ENCODE data around the gene TRIP4.

The TRIP4 gene

GRCh38 chr15:64443016-64443415, 55.4 kb downstream of the TRIP4 start:
- no peaks in the 10 kb centered on the region for H3F3A ChIP-seq (ENCODE audit: insufficient read depth, low read length)
- no peaks in the 10 kb centered on the region for H3K27me3 ChIP-seq (ENCODE audit: insufficient read depth, low read length)
- no peak overlapping the region for H3K4me2 ChIP-seq (ENCODE audit: low read length)
- H2AFZ ChIP-seq (ENCODE audit: low read length) = no peak overlapping the region
- H3K27ac ChIP-seq (ENCODE audit: low read depth, low read length, poor library complexity, severe bottlenecking) = no peak overlapping the region
- no peaks in the 10 kb centered on the region for H4K20me1 ChIP-seq (ENCODE audit: insufficient read depth, low read length)
- no peak overlapping the region for H3K9ac ChIP-seq (ENCODE audit: low read length)
- H3K4me1 ChIP-seq (ENCODE audit: insufficient read depth, low read length, severe bottlenecking) = peaks cover 14% of the 10 kb centered on the region
- no peaks in the 10 kb centered on the region for H3K79me2 ChIP-seq (ENCODE audit: insufficient read depth, low read length)
- no peaks in the 10 kb centered on the region for H3K9me3 ChIP-seq (ENCODE audit: low read length)
- peaks cover 9% of the 10 kb centered on the region; the same call in 1 of the 2 replicates for H3K36me3 ChIP-seq (ENCODE audit: insufficient read depth, low read length)
- no peaks in the 10 kb centered on the region for H3K9me2 ChIP-seq (ENCODE audit: low read depth, low read length)
- TF ChIP-seq EZH2 (IDR thresholded peaks at IDR 0.05; ENCODE audit: borderline replicate concordance, low read length) = no peak
- TF ChIP-seq CTCF (IDR thresholded peaks at IDR 0.05; ENCODE audit: low read length) = no peak
- no peak overlapping the region for H3K4me3 ChIP-seq (ENCODE audit: low read depth, low read length, poor library complexity, severe bottlenecking)

DNA sequence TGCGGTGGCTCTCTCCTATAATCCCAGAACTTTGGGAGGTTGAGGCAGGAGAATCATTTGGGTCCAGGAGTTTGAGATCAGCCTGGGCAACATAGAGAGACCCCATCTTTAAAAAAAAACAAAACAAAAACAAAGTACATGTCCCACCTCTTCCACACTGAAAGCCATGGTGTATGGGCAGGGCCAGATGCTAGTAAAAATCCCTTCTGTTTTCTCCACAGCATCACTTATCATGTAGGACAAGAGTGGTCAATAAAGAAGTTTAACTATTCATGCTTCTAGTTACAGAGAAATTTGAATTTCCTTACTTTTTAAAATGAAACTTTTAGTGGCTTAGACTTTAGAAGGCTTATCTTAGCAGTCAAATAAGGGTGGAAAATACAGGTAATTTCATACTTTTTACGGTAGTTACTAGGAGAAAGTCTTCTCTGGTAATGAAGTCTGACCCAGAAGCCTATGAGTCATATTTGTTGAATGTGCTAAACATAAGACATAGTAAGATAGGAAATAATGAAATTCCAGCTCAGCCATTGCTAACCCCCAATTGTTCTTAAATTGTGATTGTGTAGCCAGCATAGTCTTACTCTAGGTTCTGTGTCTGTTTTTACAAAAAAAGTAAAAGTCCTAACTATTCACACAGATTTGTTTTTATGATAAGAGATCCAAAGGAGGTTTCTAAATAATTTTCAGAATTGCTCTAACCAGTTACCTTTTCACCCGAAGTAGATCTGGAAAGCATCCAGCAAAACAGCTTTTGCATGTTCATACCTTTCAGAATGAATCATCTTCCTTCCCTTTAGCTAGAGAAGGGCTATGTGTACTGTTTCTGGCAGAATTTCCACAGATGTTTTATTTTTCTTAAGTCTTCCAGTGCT, 56.3 kb downstream of the TRIP4 start:
- no peaks in the 10 kb centered on the region for H3K27me3 ChIP-seq (ENCODE audit: insufficient read depth, low read length)
- no peak overlapping the region for H2AFZ ChIP-seq (ENCODE audit: low read length)
- H4K20me1 ChIP-seq (ENCODE audit: insufficient read depth, low read length) = no peaks in the 10 kb centered on the region
- no peak overlapping the region for H3K9ac ChIP-seq (ENCODE audit: low read length)
- H3K9me3 ChIP-seq (ENCODE audit: low read length) = no peaks in the 10 kb centered on the region
- TF ChIP-seq CTCF (IDR thresholded peaks at IDR 0.05; ENCODE audit: low read length) = no peak
- no peak for TF ChIP-seq EZH2 (IDR thresholded peaks at IDR 0.05; ENCODE audit: borderline replicate concordance, low read length)
- H3K27ac ChIP-seq (ENCODE audit: low read depth, low read length, poor library complexity, severe bottlenecking) = no peak overlapping the region
- H3K9me2 ChIP-seq (ENCODE audit: low read depth, low read length) = no peaks in the 10 kb centered on the region
- peaks cover 16% of the 10 kb centered on the region for H3K4me1 ChIP-seq (ENCODE audit: insufficient read depth, low read length, severe bottlenecking)
- H3K36me3 ChIP-seq (ENCODE audit: insufficient read depth, low read length) = peaks cover 9% of the 10 kb centered on the region; the same call in 1 of the 2 replicates
- no peak overlapping the region for H3K4me2 ChIP-seq (ENCODE audit: low read length)
- H3K79me2 ChIP-seq (ENCODE audit: insufficient read depth, low read length) = no peaks in the 10 kb centered on the region
- H3F3A ChIP-seq (ENCODE audit: insufficient read depth, low read length) = no peaks in the 10 kb centered on the region
- H3K4me3 ChIP-seq (ENCODE audit: low read depth, low read length, poor library complexity, severe bottlenecking) = no peak overlapping the region

GRCh38 chr15:64444836-64445235, 57.2 kb downstream of the TRIP4 start:
- Histone ChIP-seq H3K9ac (ENCODE audit: low read length) (no peak overlapping the region), H3K9me3 (ENCODE audit: low read length) (no peaks in the 10 kb centered on the region), H3K36me3 (ENCODE audit: insufficient read depth, low read length) (peaks cover 9% of the 10 kb centered on the region; the same call in 1 of the 2 replicates), H3F3A (ENCODE audit: insufficient read depth, low read length) (no peaks in the 10 kb centered on the region), H3K27me3 (ENCODE audit: insufficient read depth, low read length) (no peaks in the 10 kb centered on the region), H2AFZ (ENCODE audit: low read length) (no peak overlapping the region), H3K4me3 (ENCODE audit: low read depth, low read length, poor library complexity, severe bottlenecking) (no peak overlapping the region), H3K27ac (ENCODE audit: low read depth, low read length, poor library complexity, severe bottlenecking) (no peak overlapping the region), H3K4me2 (ENCODE audit: low read length) (no peak overlapping the region), H4K20me1 (ENCODE audit: insufficient read depth, low read length) (no peaks in the 10 kb centered on the region), H3K9me2 (ENCODE audit: low read depth, low read length) (no peaks in the 10 kb centered on the region), H3K4me1 (ENCODE audit: insufficient read depth, low read length, severe bottlenecking) (peaks cover 16% of the 10 kb centered on the region), H3K79me2 (ENCODE audit: insufficient read depth, low read length) (no peaks in the 10 kb centered on the region)
- no peak for TF ChIP-seq CTCF (IDR thresholded peaks at IDR 0.05; ENCODE audit: low read length)
- TF ChIP-seq EZH2 (IDR thresholded peaks at IDR 0.05; ENCODE audit: borderline replicate concordance, low read length) = no peak
